Heart left ventricle (tissue), 13 donors: ENCODE results near the gene RNASE9.

Experiments
- CTCF ChIP-seq, 12 donors: fragments of 200-600 bp; sonication (generic) in 4 of 12; IDR thresholded peaks; one replicate each; pipeline versions ENCODE4 v1.5.0 to v1.8.0; 2018 to 2022; ENCODE audit warnings: antibody characterized with exemption in 12 of 12, mild to moderate bottlenecking in 5 of 12
- POLR2A ChIP-seq, 2 donors: fragments of 450-650 bp; IDR thresholded peaks; one replicate each; pipeline ENCODE4 v1.6.1; 2017; ENCODE audit warnings: antibody characterized with exemption in 2 of 2, mild to moderate bottlenecking in 2 of 2, moderate library complexity in 2 of 2
- donor health status: ischemic (EF 13 %, LVEDD 7.1; RV severe dilation, severe dysfunction).
- donor health status: DM: no; HTN: yes; CAD: no.
- donor health status: DM: no; HTN: no; CAD: no.
- donor health status: ischemic (EF 25% LVEDD 6.9; RV normal size, moderate dysfunction).
- donor health status: ischemic (EF 25% LVEDD 5.7; RV mildly dilated, moderate dysfunction).
- donor health status: ischemic (EF 35%, LVEDD 5.7; RV mildly dilated, moderate dysfunction).
- donor health status: nonischemic (EF 11% LVEDD 7.7; RV severe dilation, severe dysfunction).
- donor health status: DM: yes; HTN: yes; CAD: no.
- donor health status: PGD.
- donor health status: ischemic (EF 29% LVEDD 5.4; RV normal size, mild dysfunction).
- donor health status: nonischemic (EF 23%, LVEDD 6.1; RV moderate dilation, normal function).

- TF ChIP-seq CTCF (IDR thresholded peaks at IDR 0.05): no peak
- no peak for TF ChIP-seq POLR2A (IDR thresholded peaks at IDR 0.05)
Observed at GRCh38 chr14:20608383-20609110, 47.7 kb upstream of the RNASE9 start.
